Esophagus squamous epithelium (tissue), 5 donors: ENCODE data around the gene RNF166. TPM values are rescaled to one million over a fixed set of nuclear protein-coding genes. Genes with fewer than 3 reads are reported as not detected.

Experiments used
- DNase-seq: peaks from one replicate; lab custom pipeline; 2025; lab: John Stamatoyannopoulos, UW
- H3K27ac ChIP-seq, 4 donors: fragments of 200-600 bp; sonication (generic); one replicate each; pipeline ENCODE4 v1.5.1; 2016 to 2019; ENCODE audit warnings: mild to moderate bottlenecking in 1 of 4
- H3K27me3 ChIP-seq, 4 donors: fragments of 200-600 bp; sonication (generic); 1 replicate in 3 of 4; 2 replicates in 1 of 4; pipeline versions ENCODE4 v1.5.1 to v1.6.0; 2017 to 2021; ENCODE audit warnings: antibody characterized with exemption in 1 of 4
- H3K36me3 ChIP-seq, 3 donors: fragments of 200-600 bp; sonication (generic); one replicate each; pipeline ENCODE4 v1.5.1; 2016 to 2019
- H3K4me1 ChIP-seq, 3 donors: fragments of 200-600 bp; sonication (generic); one replicate each; pipeline ENCODE4 v1.5.1; 2017 to 2019
- H3K4me3 ChIP-seq, 4 donors: fragments of 200-600 bp; sonication (generic); 1 replicate in 3 of 4; 2 replicates in 1 of 4; pipeline ENCODE4 v1.5.1; 2016 to 2019; ENCODE audit warnings: mild to moderate bottlenecking in 2 of 4, moderate library complexity in 1 of 4
- H3K9me3 ChIP-seq, 3 donors: fragments of 200-600 bp; sonication (generic); one replicate each; pipeline ENCODE4 v1.5.1; 2016 to 2019
- CTCF ChIP-seq, 6 experiments: fragments of 450-650 bp in 4 of 6; fragments of 200-600 bp in 2 of 6; sonication (generic) in 2 of 6; IDR thresholded peaks; one replicate each; pipeline ENCODE4 v1.5.1; 2016 to 2019; ENCODE audit warnings: antibody characterized with exemption in 6 of 6, mild to moderate bottlenecking in 4 of 6, moderate library complexity in 4 of 6
- POLR2A ChIP-seq, 4 donors: fragments of 450-650 bp; IDR thresholded peaks; one replicate each; pipeline ENCODE4 v1.6.1; 2017; ENCODE audit warnings: antibody characterized with exemption in 4 of 4, mild to moderate bottlenecking in 4 of 4, moderate library complexity in 3 of 4
- WGBS, 2 donors: methylation state at CpG; one replicate each; pipeline ENCODE4 v1.1.5; 2018; 5-methylcytosine and 5-hydroxymethylcytosine counted together
- intact Hi-C: fragments of 100-400 bp; cut with DNase I; formaldehyde crosslinking; loops from one replicate; pipeline ENCODE4 v1.15.0; 2022
- total RNA-seq, 4 donors: library from RNA; depleted of rRNA; stranded (reverse); fragments of >200 nt; gene quantifications; one replicate each; pipeline ENCODE4 v1.1.0, GENCODE V29; 2016
- donor health status: DM: yes; HTN: yes; CAD: no.

RNF166 gene
- total RNA-seq, 4 donors from 2014 or later: 7.1 to 16.8 (median 9.6) TPM

- intact Hi-C loops: no loop called here
- DNase-seq: no peak
- 64 to 71% methylated on average over 6 to 23 of the region's 33 CpGs for WGBS, 2 donors
These were observed 14.9 kb downstream of the RNF166 start for GRCh38 chr16:88691129-88691813.

GRCh38 chr16:88690341-88691128, 15.7 kb downstream of the RNF166 start:
- Histone ChIP-seq H3K27ac (no peak overlapping the region), H3K36me3 (peaks cover 0 to 3% (median 0%) of the 10 kb centered on the region in 3 donors), H3K4me1 (peaks cover 17 to 40% (median 30%) of the 10 kb centered on the region in 3 donors), H3K27me3 (peaks cover 3 to 88% (median 6%) of the 10 kb centered on the region in 4 donors), H3K9me3 (no peaks in the 10 kb centered on the region), H3K4me3 (no peak overlapping the region)
- 76 to 88% methylated on average over 12 to 14 of the region's 21 CpGs for WGBS, 2 donors
- no peak for DNase-seq
- intact Hi-C loops: no loop called here
- TF ChIP-seq CTCF (IDR thresholded peaks at IDR 0.05): no peak
- TF ChIP-seq POLR2A (IDR thresholded peaks at IDR 0.05): no peak

More at GRCh38 chr16:88691129-88691813, 14.9 kb downstream of the RNF166 start:
- Histone ChIP-seq H3K27ac (no peak overlapping the region), H3K4me1 (peaks cover 10 to 33% (median 22%) of the 10 kb centered on the region in 3 donors), H3K9me3 (no peaks in the 10 kb centered on the region), H3K36me3 (peaks cover 0 to 10% (median 0%) of the 10 kb centered on the region in 3 donors), H3K27me3 (peaks cover 0 to 81% (median 3%) of the 10 kb centered on the region in 4 donors), H3K4me3 (no peak overlapping the region)
- no peak for TF ChIP-seq CTCF (IDR thresholded peaks at IDR 0.05)
- no peak for TF ChIP-seq POLR2A (IDR thresholded peaks at IDR 0.05)

- H3K4me1 ChIP-seq: peaks cover 24 to 53% (median 39%) of the 10 kb centered on the region in 3 donors
- DNase-seq: no peak
- no peaks in the 10 kb centered on the region for H3K36me3 ChIP-seq
- peaks cover 7 to 100% (median 13%) of the 10 kb centered on the region in 4 donors for H3K27me3 ChIP-seq
- H3K9me3 ChIP-seq: no peaks in the 10 kb centered on the region
- no peak overlapping the region for H3K27ac ChIP-seq
- TF ChIP-seq POLR2A (IDR thresholded peaks at IDR 0.05): no peak
- no peak for TF ChIP-seq CTCF (IDR thresholded peaks at IDR 0.05)
- WGBS, 2 donors: 21 to 39% methylated on average over 14 of the region's 28 CpGs
- H3K4me3 ChIP-seq: no peak overlapping the region
- intact Hi-C loops: no loop called here
These were observed 18.0 kb downstream of the RNF166 start for GRCh38 chr16:88688013-88688778.

GRCh38 chr16:88687676-88688012, 18.6 kb downstream of the RNF166 start:
- Histone ChIP-seq H3K36me3 (no peaks in the 10 kb centered on the region), H3K4me3 (no peak overlapping the region), H3K27ac (no peak overlapping the region), H3K4me1 (peaks cover 24 to 53% (median 39%) of the 10 kb centered on the region in 3 donors), H3K9me3 (no peaks in the 10 kb centered on the region), H3K27me3 (peaks cover 7 to 99% (median 13%) of the 10 kb centered on the region in 4 donors)
- intact Hi-C loops: no loop called here
- DNase-seq: no peak
- TF ChIP-seq POLR2A (IDR thresholded peaks at IDR 0.05) (no peak), CTCF (IDR thresholded peaks at IDR 0.05) (no peak)
- 45 to 55% methylated on average over 3 of the region's 3 CpGs for WGBS, 2 donors
